Effector memory CD8-positive, alpha-beta T cell (primary cell): ENCODE measurements around the gene IQCH.

Source experiments
- ATAC-seq: fragments of 150-1000 bp; cut with Tn5 transposase; replicated peaks from 2 replicates; pipeline ENCODE4 v1.10.0; 2021; ENCODE audit warnings: mild to moderate bottlenecking, moderate library complexity
- DNase-seq, 3 experiments: peaks; one replicate each; pipeline ENCODE4 v3.0.0; 2021
- H3K27ac Mint-ChIP-seq, 2 donors: one replicate each; pipeline ENCODE4 v1.8.0; 2022; ENCODE audit warnings: mild to moderate bottlenecking in 2 of 2, mixed read lengths in 2 of 2, moderate library complexity in 2 of 2
- H3K27me3 Mint-ChIP-seq, 2 donors: one replicate each; pipeline ENCODE4 v1.8.0; 2022; ENCODE audit warnings: mixed read lengths in 2 of 2
- H3K36me3 Mint-ChIP-seq: one replicate; pipeline ENCODE4 v1.8.0; 2022; ENCODE audit warnings: mild to moderate bottlenecking, moderate library complexity, mixed read lengths; ENCODE audit not compliant: insufficient read depth
- H3K4me1 Mint-ChIP-seq, 2 donors: one replicate each; pipeline ENCODE4 v1.8.0; 2022; ENCODE audit warnings: low read depth in 2 of 2, mixed read lengths in 2 of 2
- H3K4me3 Mint-ChIP-seq, 2 donors: one replicate each; pipeline ENCODE4 v1.8.0; 2022; ENCODE audit warnings: mild to moderate bottlenecking in 2 of 2, mixed read lengths in 2 of 2, moderate library complexity in 2 of 2
- H3K9me3 Mint-ChIP-seq, 2 donors: one replicate each; pipeline ENCODE4 v1.8.0; 2022; ENCODE audit warnings: mixed read lengths in 2 of 2

IQCH gene

DNA sequence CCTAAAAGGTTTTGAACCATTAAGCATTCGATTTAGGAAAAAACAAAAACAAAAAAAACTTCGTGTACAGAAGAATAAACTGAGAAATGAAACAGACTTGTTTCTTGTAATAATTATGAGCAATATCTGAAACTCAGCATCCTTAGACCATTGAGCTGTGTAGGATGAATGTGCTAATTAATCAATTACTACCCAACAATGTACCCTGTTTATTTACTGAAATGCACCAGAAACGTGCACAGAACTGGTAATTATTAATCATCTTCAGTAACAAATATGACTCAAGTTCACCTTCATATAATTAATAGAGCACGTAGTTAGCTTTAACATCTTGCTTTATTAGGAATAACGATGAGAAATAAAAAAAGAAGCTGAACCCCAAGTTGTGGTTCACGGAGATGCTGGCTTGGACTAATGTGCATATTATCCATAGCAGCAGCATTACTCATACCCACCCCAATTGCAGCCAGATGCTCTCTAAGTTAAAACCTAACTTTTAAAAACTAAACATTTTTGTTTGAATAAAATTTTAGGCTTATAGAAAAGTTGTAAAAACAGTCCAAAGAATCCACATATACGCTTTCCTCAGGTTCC, 256.1 kb downstream of the IQCH start:
- H3K27me3 Mint-ChIP-seq = no peaks in the 10 kb centered on the region
- H3K9me3 Mint-ChIP-seq = no peaks in the 10 kb centered on the region
- H3K4me1 Mint-ChIP-seq = no peaks in the 10 kb centered on the region
- DNase-seq (no peak), ATAC-seq (no peak)
- peaks cover 19% of the 10 kb centered on the region for H3K36me3 Mint-ChIP-seq
- no peak overlapping the region for H3K4me3 Mint-ChIP-seq
- no peak overlapping the region for H3K27ac Mint-ChIP-seq

GRCh38 chr15:67511606-67512005, 257.0 kb downstream of the IQCH start:
- Mint-ChIP-seq H3K27me3 (no peaks in the 10 kb centered on the region), H3K9me3 (no peaks in the 10 kb centered on the region), H3K27ac (no peak overlapping the region), H3K4me1 (no peaks in the 10 kb centered on the region), H3K4me3 (no peak overlapping the region), H3K36me3 (peaks cover 19% of the 10 kb centered on the region)
- no peak for DNase-seq
- no peak for ATAC-seq

DNA sequence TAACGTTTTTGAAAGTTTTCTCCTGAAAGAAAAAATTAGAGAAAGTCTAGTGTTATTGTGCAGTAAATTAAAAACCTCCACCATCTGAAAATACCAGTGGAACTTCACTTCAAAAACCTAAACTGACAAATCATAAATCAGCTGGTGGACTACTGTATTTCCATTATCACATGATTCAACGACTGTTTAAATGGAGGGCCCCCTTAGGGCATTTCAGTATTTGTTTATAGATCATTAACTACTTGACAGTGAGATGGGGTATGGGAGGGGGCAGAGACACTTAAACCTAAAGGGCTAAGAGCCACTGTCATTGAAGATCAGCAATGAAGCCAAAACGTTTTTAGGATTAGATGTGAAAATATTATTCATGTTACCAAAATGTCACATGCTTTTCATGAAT, 257.6 kb downstream of the IQCH start:
- no peaks in the 10 kb centered on the region for H3K27me3 Mint-ChIP-seq
- no peaks in the 10 kb centered on the region for H3K9me3 Mint-ChIP-seq
- no peak overlapping the region for H3K4me3 Mint-ChIP-seq
- peaks cover 19% of the 10 kb centered on the region for H3K36me3 Mint-ChIP-seq
- ATAC-seq (no peak), DNase-seq (no peak)
- H3K4me1 Mint-ChIP-seq = no peaks in the 10 kb centered on the region
- H3K27ac Mint-ChIP-seq = no peak overlapping the region

GRCh38 chr15:67512933-67513714, 258.5 kb downstream of the IQCH start:
- Mint-ChIP-seq H3K9me3 (no peaks in the 10 kb centered on the region), H3K4me3 (no peak overlapping the region), H3K4me1 (no peaks in the 10 kb centered on the region), H3K27me3 (no peaks in the 10 kb centered on the region), H3K27ac (no peak overlapping the region), H3K36me3 (peaks cover 19% of the 10 kb centered on the region)
- DNase-seq = no peak
- no peak for ATAC-seq

DNA sequence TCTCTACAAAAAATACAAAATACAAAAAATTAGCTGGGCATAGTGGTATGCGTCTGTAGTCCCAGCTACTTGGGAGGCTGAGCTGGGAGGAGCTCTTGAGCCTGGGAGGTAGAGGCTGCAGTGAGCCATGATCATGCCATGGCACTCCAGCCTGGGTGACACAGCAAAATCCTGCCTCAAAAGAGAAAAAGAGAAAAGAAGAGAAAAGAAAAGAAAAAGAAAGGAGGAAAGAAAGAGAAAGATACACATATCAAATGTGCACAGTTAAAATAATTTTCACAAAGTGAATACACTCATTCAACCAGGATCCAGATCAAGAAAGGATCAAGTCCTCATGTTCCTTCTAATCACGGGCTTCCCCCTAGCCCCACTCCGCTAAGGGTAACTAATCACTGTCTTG, 260.5 kb downstream of the IQCH start:
- Mint-ChIP-seq H3K4me1 (no peaks in the 10 kb centered on the region), H3K36me3 (peaks cover 16% of the 10 kb centered on the region), H3K27ac (no peak overlapping the region), H3K27me3 (no peaks in the 10 kb centered on the region), H3K4me3 (no peak overlapping the region), H3K9me3 (no peaks in the 10 kb centered on the region)
- DNase-seq (no peak), ATAC-seq (no peak)

DNA sequence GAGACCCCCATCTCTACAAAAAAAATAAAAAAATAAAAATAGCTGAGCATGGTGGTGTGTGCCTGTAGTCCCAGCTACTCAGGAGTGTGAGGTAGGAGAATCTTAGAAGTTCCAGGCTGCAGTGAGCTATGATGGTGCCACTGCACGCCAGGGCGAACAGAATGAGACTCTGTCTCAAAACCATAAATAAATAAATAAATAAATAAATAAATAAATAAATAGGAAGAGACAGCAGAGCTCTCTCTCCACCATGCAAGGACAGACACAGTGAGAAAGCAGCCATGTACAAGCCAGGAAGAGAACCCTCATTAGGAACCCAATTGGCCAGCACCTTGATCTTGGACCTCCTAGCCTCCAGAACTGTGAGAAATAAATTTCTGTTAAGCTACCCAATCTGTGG, 261.0 kb downstream of the IQCH start:
- Mint-ChIP-seq H3K4me1 (peaks cover 3% of the 10 kb centered on the region in 2 donors), H3K4me3 (no peak overlapping the region), H3K36me3 (peaks cover 16% of the 10 kb centered on the region), H3K27ac (no peak overlapping the region), H3K27me3 (no peaks in the 10 kb centered on the region), H3K9me3 (no peaks in the 10 kb centered on the region)
- DNase-seq (no peak), ATAC-seq (no peak)

DNA sequence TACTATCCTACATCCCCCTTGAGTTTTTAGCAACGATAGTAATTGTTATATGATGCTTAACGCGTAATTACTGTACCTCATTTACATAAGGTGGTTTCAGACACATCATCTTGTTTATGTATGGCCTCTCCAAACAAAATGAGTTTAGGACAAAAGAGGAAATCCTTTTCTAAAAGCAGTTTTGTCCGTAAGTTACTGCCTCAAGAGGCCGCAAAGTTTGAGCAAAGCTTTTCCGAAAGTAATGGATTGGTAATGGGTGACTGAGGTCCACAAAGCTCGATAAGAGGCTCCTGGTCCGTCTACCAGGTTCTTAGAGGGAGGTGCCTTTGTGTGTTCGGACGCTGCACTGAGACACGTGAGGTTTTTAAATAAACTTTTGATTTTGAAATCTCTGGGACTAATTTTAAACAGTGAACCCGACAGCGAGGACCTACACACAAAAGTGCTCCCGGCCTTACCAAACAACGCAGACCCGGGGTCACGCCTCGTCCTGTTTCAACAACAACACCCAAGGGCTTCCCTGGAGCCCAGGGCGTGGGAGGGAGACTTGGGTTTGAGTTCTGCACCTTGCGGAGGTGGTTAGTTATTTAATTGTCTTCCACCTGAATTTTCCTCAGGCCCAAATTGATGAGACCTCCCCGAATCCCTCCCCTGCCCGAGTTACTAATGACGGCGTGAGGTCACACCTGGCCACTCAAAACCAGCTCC, 265.9 kb downstream of the IQCH start:
- Mint-ChIP-seq H3K36me3 (peaks cover 12% of the 10 kb centered on the region), H3K27me3 (no peaks in the 10 kb centered on the region)
- peak in 1 of 3 experiments; percentile 2 for DNase-seq

DNA sequence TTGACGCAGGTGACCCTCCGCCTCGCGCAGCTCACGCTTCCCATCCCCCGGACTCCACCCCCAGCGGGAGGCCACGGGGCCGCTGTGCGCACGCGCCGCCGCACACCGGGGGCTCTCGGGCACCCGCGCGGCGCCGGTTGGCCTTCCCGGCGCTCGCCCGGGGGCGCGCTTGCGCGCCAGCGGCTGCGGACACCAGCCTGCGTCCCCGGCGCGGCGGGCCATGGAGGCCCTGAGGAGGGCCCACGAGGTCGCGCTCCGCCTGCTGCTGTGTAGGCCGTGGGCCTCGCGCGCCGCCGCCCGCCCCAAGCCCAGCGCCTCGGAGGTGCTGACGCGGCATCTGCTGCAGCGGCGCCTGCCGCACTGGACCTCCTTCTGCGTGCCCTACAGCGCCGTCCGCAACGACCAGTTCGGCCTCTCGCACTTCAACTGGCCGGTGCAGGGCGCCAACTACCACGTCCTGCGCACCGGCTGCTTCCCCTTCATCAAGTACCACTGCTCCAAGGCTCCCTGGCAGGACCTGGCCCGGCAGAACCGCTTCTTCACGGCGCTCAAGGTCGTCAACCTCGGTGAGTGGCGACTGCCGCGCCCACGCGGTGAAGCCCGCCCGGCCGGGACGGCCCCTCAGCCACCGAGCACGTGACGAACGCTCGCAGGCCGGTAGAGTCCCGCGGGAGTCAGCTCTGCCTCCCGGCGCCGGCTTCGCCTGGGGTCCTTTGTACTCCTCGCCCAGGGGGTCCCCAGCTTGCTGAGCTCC, 266.6 kb downstream of the IQCH start, which contains the start of gene C15orf61:
C15orf61 (plus strand) TSS at position 103 of the 754 bp plus-strand sequence; CDS start at position 221, 118 bp downstream.
- DNase-seq (peak; percentile 74 to 82 (median 76)), ATAC-seq (peak; percentile 80)
- peaks cover 18 to 37% of the 10 kb centered on the region in 2 donors for H3K4me1 Mint-ChIP-seq
- peaks cover 12% of the 10 kb centered on the region for H3K36me3 Mint-ChIP-seq
- no peaks in the 10 kb centered on the region for H3K9me3 Mint-ChIP-seq
- H3K27ac Mint-ChIP-seq = peak within 1 kb of the TSS; percentile 93 to 94
- H3K27me3 Mint-ChIP-seq = no peaks in the 10 kb centered on the region
- peak within 1 kb of the TSS; percentile 91 to 93 for H3K4me3 Mint-ChIP-seq

More for the DNA sequence above, 265.9 kb downstream of the IQCH start:
- Mint-ChIP-seq H3K27ac (peak overlapping the region; percentile 93 to 94), H3K4me1 (peaks cover 18 to 33% of the 10 kb centered on the region in 2 donors), H3K9me3 (no peaks in the 10 kb centered on the region), H3K4me3 (peak overlapping the region; percentile 91 to 93)
- ATAC-seq = no peak

DNA sequence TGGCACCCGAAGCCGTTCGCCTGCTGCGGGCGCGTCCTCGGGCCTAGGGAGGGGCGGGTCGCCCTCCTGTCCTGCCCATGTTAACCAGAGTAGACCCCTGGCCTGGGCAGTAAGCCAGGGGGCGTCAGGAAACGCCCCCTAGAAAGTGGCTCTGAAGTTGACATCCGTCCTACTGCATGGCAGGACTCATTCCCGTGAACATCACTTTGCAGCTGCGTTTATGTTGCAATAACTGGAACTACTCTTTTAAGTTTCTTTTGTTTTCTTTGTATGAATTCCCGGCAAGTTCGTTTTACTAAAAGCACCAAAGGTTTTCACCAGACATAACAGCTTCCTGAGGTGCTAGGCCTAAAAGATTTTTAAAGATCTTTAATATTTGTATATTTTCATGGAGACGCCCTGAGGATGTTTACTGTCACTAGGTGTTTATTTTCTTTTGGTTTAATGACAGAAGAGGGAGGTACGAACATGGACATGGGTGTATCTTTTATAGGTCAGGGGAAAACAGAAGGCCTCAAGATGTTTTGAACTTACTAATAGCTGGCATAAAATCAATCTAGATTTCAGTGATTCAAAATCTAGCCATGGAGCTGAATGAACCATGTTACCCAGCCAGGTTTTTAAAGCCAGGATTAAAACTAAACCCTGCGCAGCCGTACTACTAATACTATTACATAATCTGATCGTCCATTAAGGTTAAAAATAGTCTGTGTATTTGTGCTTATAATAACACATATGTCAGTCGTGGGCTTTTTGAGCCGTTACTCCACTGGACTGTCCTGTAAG, 267.4 kb downstream of the IQCH start:
- Mint-ChIP-seq H3K27ac (peak overlapping the region; percentile 93 to 94), H3K4me1 (peaks cover 18 to 37% of the 10 kb centered on the region in 2 donors), H3K9me3 (no peaks in the 10 kb centered on the region), H3K4me3 (peak overlapping the region; percentile 91 to 93), H3K36me3 (peaks cover 12% of the 10 kb centered on the region), H3K27me3 (no peaks in the 10 kb centered on the region)
- ATAC-seq = no peak
- no peak for DNase-seq

DNA sequence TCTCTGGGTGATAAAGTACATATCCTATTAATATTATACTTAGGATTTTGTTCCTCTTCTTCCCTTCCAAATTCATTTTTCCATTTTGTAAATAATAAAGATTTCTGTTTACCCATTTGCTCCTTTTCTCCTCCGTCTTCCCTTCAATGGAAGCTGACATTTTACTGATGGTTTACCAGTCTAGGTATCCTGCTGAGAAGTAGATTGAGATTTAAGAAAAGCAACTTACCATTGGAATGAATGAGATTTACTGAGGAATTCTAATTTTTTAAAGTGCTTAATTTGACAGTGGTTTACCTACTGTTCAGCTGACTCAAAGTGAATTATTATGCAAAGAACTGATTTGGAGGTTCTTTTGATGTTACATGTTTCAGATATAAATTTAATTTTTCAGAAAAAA, 268.7 kb downstream of the IQCH start:
- peaks cover 18 to 37% of the 10 kb centered on the region in 2 donors for H3K4me1 Mint-ChIP-seq
- peaks cover 17% of the 10 kb centered on the region for H3K36me3 Mint-ChIP-seq
- peak overlapping the region in 1 of 2 donors; percentile 93 for H3K27ac Mint-ChIP-seq
- no peaks in the 10 kb centered on the region for H3K27me3 Mint-ChIP-seq
- no peaks in the 10 kb centered on the region for H3K9me3 Mint-ChIP-seq
- DNase-seq = no peak
- H3K4me3 Mint-ChIP-seq = peak overlapping the region; percentile 91 to 93
- no peak for ATAC-seq

- peaks cover 17% of the 10 kb centered on the region for H3K36me3 Mint-ChIP-seq
- no peaks in the 10 kb centered on the region for H3K27me3 Mint-ChIP-seq
- no peak overlapping the region for H3K4me3 Mint-ChIP-seq
- ATAC-seq (no peak), DNase-seq (no peak)
- no peaks in the 10 kb centered on the region for H3K9me3 Mint-ChIP-seq
- peak overlapping the region; percentile 39 to 87 for H3K27ac Mint-ChIP-seq
- peaks cover 18 to 37% of the 10 kb centered on the region in 2 donors for H3K4me1 Mint-ChIP-seq
Measured at GRCh38 chr15:67524235-67524634, 269.6 kb downstream of the IQCH start.

DNA sequence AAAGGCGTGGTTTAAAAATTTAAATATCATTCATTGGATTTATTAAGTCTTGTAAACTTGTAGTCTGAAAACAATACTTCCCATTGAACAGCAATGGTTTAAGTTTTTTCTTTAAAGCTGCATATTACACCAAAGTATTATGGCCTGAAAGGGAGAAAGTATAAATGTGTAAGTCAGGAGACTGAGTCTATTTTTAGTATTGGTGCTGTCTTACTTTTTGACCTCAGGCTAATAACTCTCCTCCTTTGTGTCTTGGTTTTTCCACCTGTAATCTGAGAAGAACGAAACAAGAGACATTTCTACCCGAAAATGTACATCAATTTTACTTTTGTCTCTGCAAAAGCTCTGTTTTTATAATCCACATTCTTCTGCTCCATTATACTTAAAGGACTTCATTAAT, 273.9 kb downstream of the IQCH start:
- Mint-ChIP-seq H3K27ac (no peak overlapping the region), H3K4me1 (peaks cover 5 to 13% of the 10 kb centered on the region in 2 donors), H3K27me3 (no peaks in the 10 kb centered on the region), H3K9me3 (no peaks in the 10 kb centered on the region), H3K4me3 (no peak overlapping the region), H3K36me3 (peaks cover 5% of the 10 kb centered on the region)
- ATAC-seq (no peak), DNase-seq (no peak)
